RWPE1 (cell line): ENCODE measurements around the gene HMMR.
"Not testable (repeated sequence)": the region's sequence is repeated elsewhere in the genome, so short reads cannot be mapped to it uniquely, and the experiment has no call there.

Experiments
- CTCF ChIA-PET: fragments of 350-600 bp; sonication (Branson Sonifier 250); formaldehyde crosslinking; extraction: SDS; loops from one replicate; lab custom pipeline; 2021; lab: Yijun Ruan, JAX
- POLR2A ChIA-PET: fragments of 400-600 bp; formaldehyde crosslinking; extraction: SDS; loops from one replicate; lab custom pipeline; 2020; ENCODE audit warnings: antibody characterized with exemption; ENCODE audit not compliant: low non-redundant PET; lab: Yijun Ruan, JAX
- DNase-seq: peaks from one replicate; pipeline ENCODE4 v3.0.0; 2012; ENCODE audit warnings: low spot score
- H3K27ac ChIP-seq: fragments of 450-650 bp; 2 replicates; pipeline ENCODE4 v1.5.1; 2017
- TF ChIP-seq, protein P1 (sequence below): fragments of 450-650 bp; conservative IDR thresholded peaks from 2 replicates; pipeline ENCODE4 v1.5.1; 2017; ENCODE audit warnings: low read depth, mild to moderate bottlenecking

The HMMR gene

DNA sequence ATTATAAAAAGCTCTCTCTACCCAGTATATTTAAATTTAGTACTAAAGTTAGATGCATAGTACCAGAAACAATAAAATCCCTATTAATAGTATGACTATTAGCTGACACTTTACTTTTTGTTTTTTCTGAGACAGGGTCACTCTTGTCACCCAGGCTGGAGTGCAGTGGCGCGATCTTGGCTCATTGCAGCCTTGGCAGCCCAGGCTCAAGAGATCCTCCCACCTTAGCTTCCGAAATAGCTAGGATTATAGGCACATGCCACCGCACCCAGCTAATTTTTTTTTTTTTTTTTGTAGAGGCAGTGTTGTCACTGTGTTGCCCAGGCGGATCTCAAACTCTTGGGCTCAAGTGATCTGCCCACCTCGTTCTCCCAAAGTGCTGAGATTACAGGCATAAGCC is 15.1 kb upstream of the HMMR start:
- ChIA-PET POLR2A (no interaction called here), CTCF (no interaction called here)
- H3K27ac ChIP-seq, result no peak overlapping the region
- no peak for DNase-seq
- TF ChIP-seq, protein P1, sequence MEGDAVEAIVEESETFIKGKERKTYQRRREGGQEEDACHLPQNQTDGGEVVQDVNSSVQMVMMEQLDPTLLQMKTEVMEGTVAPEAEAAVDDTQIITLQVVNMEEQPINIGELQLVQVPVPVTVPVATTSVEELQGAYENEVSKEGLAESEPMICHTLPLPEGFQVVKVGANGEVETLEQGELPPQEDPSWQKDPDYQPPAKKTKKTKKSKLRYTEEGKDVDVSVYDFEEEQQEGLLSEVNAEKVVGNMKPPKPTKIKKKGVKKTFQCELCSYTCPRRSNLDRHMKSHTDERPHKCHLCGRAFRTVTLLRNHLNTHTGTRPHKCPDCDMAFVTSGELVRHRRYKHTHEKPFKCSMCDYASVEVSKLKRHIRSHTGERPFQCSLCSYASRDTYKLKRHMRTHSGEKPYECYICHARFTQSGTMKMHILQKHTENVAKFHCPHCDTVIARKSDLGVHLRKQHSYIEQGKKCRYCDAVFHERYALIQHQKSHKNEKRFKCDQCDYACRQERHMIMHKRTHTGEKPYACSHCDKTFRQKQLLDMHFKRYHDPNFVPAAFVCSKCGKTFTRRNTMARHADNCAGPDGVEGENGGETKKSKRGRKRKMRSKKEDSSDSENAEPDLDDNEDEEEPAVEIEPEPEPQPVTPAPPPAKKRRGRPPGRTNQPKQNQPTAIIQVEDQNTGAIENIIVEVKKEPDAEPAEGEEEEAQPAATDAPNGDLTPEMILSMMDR, result no peak

DNA sequence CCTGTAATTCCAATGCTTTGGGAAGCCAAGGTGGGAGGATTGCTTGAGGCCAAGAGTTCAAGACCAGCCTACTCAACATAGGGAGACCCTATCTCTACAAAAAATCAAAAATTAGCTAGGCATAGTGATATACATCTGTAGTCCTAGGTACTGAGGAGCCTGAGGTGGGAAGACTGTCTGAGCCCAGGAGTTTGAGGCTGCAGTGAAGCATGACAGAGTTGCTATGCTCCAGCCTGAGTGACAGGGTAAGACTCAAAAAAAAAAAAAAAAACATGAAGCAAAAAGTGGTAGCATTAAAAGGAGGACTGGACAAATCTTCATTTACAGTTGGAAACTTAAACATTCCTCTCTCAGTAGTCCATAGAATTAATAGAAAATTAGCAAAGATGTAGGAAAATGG is 13.2 kb upstream of the HMMR start:
- TF ChIP-seq, protein P1, result no peak
- no peak for DNase-seq
- no peak overlapping the region for H3K27ac ChIP-seq
- CTCF ChIA-PET, result interaction anchor here (0.6 kb wide), 1 partner anchor 466 kb away, joined by 6 read pairs; no protein-coding TSS in a partner anchor
- POLR2A ChIA-PET, result no interaction called here

- ChIA-PET CTCF (interaction anchor here (0.6 kb wide), 1 partner anchor 465 kb away, joined by 6 read pairs; no protein-coding TSS in a partner anchor), POLR2A (no interaction called here)
- TF ChIP-seq, protein P1, result no peak
- no peak for DNase-seq
- H3K27ac ChIP-seq, result no peak overlapping the region
These were observed 12.6 kb upstream of the HMMR start for GRCh38 chr5:163447875-163448274.

- CTCF ChIA-PET, result interaction anchor here (0.8 kb wide), 1 partner anchor 1978 kb away, joined by 3 read pairs; no protein-coding TSS in a partner anchor
- TF ChIP-seq, protein P1, result no peak
- no peak for DNase-seq
- H3K27ac ChIP-seq, result no peak overlapping the region
- POLR2A ChIA-PET, result no interaction called here
These were observed 11.9 kb upstream of the HMMR start for GRCh38 chr5:163448491-163448890.

GRCh38 chr5:163451489-163451888 is 8.9 kb upstream of the HMMR start:
- no peak overlapping the region for H3K27ac ChIP-seq
- TF ChIP-seq, protein P1, result no peak
- ChIA-PET POLR2A (no interaction called here), CTCF (no interaction called here)
- DNase-seq, result no peak

- H3K27ac ChIP-seq, result no peak overlapping the region
- POLR2A ChIA-PET, result no interaction called here
- DNase-seq, result no peak
- CTCF ChIA-PET, result no interaction called here
- TF ChIP-seq, protein P1, result no peak
These were observed 6.7 kb upstream of the HMMR start for GRCh38 chr5:163453705-163454104.

DNA sequence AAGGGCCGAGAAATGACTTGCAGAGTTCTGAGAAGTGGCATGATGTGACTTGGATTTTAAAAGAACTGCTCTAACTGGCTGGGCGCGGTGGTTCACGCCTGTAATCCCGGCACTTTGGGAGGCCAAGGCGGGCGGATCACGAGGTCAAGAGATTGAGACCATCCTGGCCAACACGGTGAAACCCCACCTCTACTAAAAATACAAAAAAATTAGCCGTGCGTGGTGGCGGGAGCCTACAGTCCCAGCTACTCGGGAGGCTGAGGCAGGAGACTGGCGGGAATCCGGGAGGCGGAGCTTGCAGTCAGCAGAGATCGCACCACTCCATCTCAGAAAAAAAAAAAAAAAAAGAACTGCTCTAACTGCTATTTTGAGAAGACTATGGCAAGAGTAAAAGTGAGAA is 5.0 kb upstream of the HMMR start:
- CTCF ChIA-PET, H3K27ac ChIP-seq, DNase-seq: not testable (repeated sequence)
- POLR2A ChIA-PET, result interaction anchor here (0.6 kb wide), 1 partner anchor 16 kb away, joined by 3 read pairs; no protein-coding TSS in a partner anchor
